ENCODE data around the gene RNF212.
"Not testable (repeated sequence)": the region's sequence is repeated elsewhere in the genome, so short reads cannot be mapped to it uniquely, and the experiment has no call there.

The RNF212 gene

GRCh38 chr4:1061056-1061700, 52.2 kb downstream of the RNF212 start:
- DNase-seq, result no peak

- DNase-seq, result no peak
These were observed 52.7 kb downstream of the RNF212 start for GRCh38 chr4:1060621-1061020.

DNA sequence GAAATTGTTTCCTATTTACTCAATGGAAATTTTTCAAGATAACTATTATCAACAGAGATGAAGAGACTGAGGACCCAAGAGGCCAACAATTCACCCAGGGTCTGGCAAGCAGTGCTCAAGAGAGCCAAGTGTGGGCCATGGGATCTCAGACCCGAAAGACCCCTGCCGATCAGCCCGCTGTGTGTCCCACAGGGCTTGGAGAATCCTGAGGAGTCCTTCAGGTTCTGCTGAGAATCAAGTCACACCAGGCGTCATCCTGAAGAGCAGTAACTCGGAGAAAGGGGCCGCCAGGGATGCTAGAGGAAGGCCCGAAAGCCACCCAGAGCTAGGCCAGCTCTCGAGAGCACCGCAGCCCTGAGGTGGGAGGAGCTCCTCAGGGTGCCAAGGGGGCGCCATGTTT, 53.2 kb downstream of the RNF212 start:
- no peak for DNase-seq

GRCh38 chr4:1058997-1059665, 54.2 kb downstream of the RNF212 start:
- DNase-seq, result no peak

- no peak for DNase-seq
These were observed 55.0 kb downstream of the RNF212 start for GRCh38 chr4:1058198-1058996.

DNA sequence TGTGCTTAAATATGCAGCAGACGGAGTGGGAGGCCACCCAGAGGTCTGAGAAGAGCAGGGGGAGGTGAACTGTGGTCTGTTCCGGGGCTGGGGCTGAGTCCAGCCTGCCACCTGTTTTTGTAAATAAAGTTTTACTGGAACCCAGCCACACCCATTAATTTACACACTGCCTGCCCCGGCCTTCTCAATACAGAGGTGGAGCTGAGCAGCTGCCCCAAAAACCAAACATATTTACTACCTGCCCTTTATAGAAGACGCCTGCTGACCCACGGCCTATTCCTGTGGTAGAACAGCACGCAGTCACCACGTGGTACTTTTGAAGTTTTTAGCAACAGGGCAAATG, 56.0 kb downstream of the RNF212 start:
- DNase-seq, result no peak

- no peak for DNase-seq
These were observed 56.5 kb downstream of the RNF212 start for GRCh38 chr4:1056671-1057402.

DNA sequence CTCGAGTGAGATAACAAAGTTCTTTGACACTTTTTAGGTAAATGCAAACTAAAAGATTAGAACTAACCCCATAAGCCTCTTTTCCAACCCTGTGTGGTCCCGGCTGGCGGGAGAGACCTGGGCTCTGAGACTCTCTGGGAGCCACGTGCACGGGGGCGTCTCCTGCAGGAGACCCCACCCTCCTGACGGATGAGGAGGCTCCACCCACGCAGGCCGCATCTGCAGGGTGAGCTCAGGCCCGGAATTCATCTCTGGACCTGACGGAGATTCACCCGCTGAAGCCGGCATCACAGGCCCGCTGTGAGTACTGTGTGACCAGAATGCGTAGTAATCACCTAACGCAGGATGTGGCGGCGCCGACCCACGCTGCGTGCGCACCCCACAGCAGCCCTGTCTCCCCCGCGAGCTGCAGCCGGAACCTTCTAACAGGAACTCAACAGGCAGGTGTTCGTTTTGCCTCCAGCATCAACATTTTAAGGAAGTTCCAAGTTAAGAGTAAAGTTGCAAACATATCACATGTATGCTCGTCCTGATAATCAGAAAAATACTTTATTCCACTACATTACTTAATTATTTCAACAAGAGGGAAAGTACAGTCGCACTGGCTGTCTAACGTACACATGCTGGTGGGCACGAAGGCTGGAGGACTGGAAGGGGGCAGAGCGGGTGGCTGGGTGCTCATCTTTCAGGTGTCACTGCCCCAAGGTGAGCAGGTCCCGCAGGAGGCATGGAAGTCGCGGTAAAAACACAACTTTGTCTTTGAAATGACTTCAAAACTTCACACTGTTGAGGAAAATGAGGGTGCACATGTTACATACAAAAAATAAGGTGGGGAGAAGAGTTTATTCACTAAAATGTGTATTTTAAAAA, 57.4 kb downstream of the RNF212 start:
- DNase-seq, result no peak

GRCh38 chr4:1055243-1055701, 58.1 kb downstream of the RNF212 start:
- DNase-seq, result not testable (repeated sequence)

DNA sequence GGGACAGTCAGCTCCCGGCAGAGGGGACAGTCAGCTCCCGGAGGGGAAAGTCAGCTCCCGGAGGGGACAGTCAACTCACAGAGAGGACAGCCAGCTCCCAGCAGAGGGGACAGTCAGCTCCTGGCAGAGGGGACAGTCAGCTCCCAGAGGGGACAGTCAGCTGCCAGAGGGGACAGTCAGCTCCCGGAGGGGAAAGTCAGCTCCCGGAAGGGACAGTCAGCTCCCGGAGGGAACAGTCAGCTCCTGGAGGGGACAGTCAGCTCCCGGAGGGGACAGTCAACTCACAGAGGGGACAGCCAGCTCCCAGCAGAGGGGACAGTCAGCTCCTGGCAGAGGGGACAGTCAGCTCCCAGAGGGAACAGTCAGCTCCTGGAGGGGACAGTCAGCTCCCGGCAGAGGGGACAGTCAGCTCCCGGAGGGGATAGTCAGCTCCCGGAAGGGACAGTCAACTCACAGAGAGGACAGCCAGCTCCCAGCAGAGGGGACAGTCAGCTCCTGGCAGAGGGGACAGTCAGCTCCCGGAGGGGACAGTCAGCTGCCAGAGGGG, 58.6 kb downstream of the RNF212 start:
- not testable (repeated sequence) for DNase-seq

- not testable (repeated sequence) for DNase-seq
These were observed 59.5 kb downstream of the RNF212 start for GRCh38 chr4:1053891-1054290.

DNA sequence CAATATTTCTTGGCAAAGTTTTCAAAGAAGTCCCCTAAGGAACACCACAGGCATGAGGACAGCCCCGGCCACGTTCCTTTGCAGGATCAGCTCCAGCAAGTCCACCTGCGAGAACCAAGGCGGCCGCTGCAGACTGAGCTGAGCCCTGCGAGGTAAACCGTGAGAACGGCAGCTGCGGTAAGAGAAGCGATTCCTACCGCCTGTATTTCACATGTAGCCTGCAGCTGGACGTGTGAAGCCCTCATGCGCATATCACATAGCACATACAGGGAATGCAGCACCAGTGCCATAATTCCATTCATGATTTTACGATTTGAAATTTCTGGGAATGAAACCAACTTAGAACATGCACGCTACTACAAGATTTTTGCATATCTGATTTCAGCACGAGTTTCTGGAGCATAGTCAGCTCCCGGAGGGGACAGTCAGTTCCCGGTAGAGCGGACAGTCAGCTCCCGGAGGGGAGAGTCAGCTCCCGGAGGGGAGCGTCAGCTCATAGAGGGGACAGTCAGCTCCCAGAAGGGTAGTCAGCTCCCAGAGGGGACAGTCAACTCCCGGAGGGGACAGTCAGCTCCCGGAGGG, 60.2 kb downstream of the RNF212 start:
- DNase-seq, result no peak

DNA sequence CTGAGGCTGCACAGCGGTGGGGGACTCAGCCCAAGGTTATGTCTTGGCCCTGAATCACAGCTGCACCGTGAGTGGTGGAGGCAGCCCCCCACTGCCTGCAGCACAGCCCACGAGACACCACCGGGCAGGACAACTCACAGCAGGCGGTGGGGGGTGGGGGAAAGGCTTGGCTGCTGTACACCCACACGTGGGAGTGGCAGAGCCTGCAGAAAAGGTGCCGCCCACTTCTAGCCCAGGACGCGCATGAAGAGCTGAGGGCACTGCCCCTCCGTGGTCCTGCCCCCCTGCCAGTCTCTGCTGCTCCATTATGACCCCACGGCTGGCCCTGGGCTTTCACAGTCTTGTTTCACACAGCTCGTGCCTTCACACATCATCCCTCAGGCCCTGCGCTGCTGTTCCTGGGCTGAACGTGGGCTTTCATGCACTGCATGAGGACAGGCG, 61.1 kb downstream of the RNF212 start:
- no peak for DNase-seq

GRCh38 chr4:1051472-1051871, 61.9 kb downstream of the RNF212 start:
- DNase-seq, result no peak

GRCh38 chr4:1050486-1051213, 62.7 kb downstream of the RNF212 start:
- DNase-seq, result peak; percentile 69

- no peak for DNase-seq
These were observed 63.8 kb downstream of the RNF212 start for GRCh38 chr4:1049591-1049905.

GRCh38 chr4:1048773-1049590, 64.4 kb downstream of the RNF212 start:
- DNase-seq, result no peak

- DNase-seq, result no peak
These were observed 65.2 kb downstream of the RNF212 start for GRCh38 chr4:1047976-1048772.

All from midbrain (tissue), 1 donor.